GDM1 (cell line): ENCODE results near the gene TRAF3IP1.
"Not testable (repeated sequence)": the region's sequence is repeated elsewhere in the genome, so short reads cannot be mapped to it uniquely, and the experiment has no call there.

ENCODE experiments used
- DNase-seq: peaks from one replicate; lab custom pipeline; 2025; lab: John Stamatoyannopoulos, UW

Gene TRAF3IP1

GRCh38 chr2:238308177-238308576, 12.1 kb upstream of the TRAF3IP1 start:
- DNase-seq = no peak

- DNase-seq = not testable (repeated sequence)
Measured at GRCh38 chr2:238310721-238311120, 9.6 kb upstream of the TRAF3IP1 start.

GRCh38 chr2:238313289-238313990, 6.9 kb upstream of the TRAF3IP1 start:
- no peak for DNase-seq

GRCh38 chr2:238313991-238314350, 6.3 kb upstream of the TRAF3IP1 start:
- DNase-seq = no peak

GRCh38 chr2:238314576-238314975, 5.7 kb upstream of the TRAF3IP1 start:
- DNase-seq = no peak

- no peak for DNase-seq
Measured at GRCh38 chr2:238315031-238315595, 5.2 kb upstream of the TRAF3IP1 start.

GRCh38 chr2:238320648-238321281, 447 bp downstream of the TRAF3IP1 start:
- DNase-seq = no peak

GRCh38 chr2:238321467-238321866, 1.1 kb downstream of the TRAF3IP1 start:
- DNase-seq = no peak

- DNase-seq = no peak
Measured at GRCh38 chr2:238322001-238322411, 1.7 kb downstream of the TRAF3IP1 start.

GRCh38 chr2:238324248-238324647, 3.9 kb downstream of the TRAF3IP1 start:
- not testable (repeated sequence) for DNase-seq

GRCh38 chr2:238325694-238326093, 5.4 kb downstream of the TRAF3IP1 start:
- no peak for DNase-seq

- no peak for DNase-seq
Measured at GRCh38 chr2:238326801-238327365, 6.6 kb downstream of the TRAF3IP1 start.

- DNase-seq = no peak
Measured at GRCh38 chr2:238327751-238328150, 7.4 kb downstream of the TRAF3IP1 start.

- DNase-seq = no peak
Measured at GRCh38 chr2:238330391-238330790, 10.1 kb downstream of the TRAF3IP1 start.

- DNase-seq = no peak
Measured at GRCh38 chr2:238331916-238332315, 11.6 kb downstream of the TRAF3IP1 start.

- DNase-seq = no peak
Measured at GRCh38 chr2:238334885-238335284, 14.6 kb downstream of the TRAF3IP1 start.

- DNase-seq = not testable (repeated sequence)
Measured at GRCh38 chr2:238335591-238335990, 15.3 kb downstream of the TRAF3IP1 start.

GRCh38 chr2:238336151-238336550, 15.8 kb downstream of the TRAF3IP1 start:
- DNase-seq = no peak

- DNase-seq = no peak
Measured at GRCh38 chr2:238336793-238337444, 16.6 kb downstream of the TRAF3IP1 start.

GRCh38 chr2:238337846-238338245, 17.5 kb downstream of the TRAF3IP1 start:
- no peak for DNase-seq

GRCh38 chr2:238338710-238339394, 18.5 kb downstream of the TRAF3IP1 start:
- no peak for DNase-seq

- DNase-seq = no peak
Measured at GRCh38 chr2:238339395-238339780, 19.1 kb downstream of the TRAF3IP1 start.
